Mesothelial cell of epicardium (in vitro differentiated cells): Measurements from ENCODE around the gene DAGLA. TPM values are rescaled to one million over a fixed set of nuclear protein-coding genes. Genes with fewer than 3 reads are reported as not detected.
"Not testable (repeated sequence)": the region's sequence is repeated elsewhere in the genome, so short reads cannot be mapped to it uniquely, and the experiment has no call there.

ENCODE experiments used
- DNase-seq, 2 experiments: peaks; one replicate each; pipeline ENCODE4 v3.0.0; 2021; ENCODE audit warnings: low spot score in 2 of 2; ENCODE audit not compliant: unreplicated experiment in 2 of 2
- H3K27ac Mint-ChIP-seq: 2 replicates; pipeline ENCODE4 v1.8.0; 2021; ENCODE audit warnings: mixed read lengths
- H3K27me3 Mint-ChIP-seq: 2 replicates; pipeline ENCODE4 v1.8.0; 2021; ENCODE audit warnings: low read depth, mixed read lengths
- H3K36me3 Mint-ChIP-seq: 2 replicates; pipeline ENCODE4 v1.8.0; 2021; ENCODE audit warnings: mixed read lengths
- H3K4me1 Mint-ChIP-seq: 2 replicates; pipeline ENCODE4 v1.8.0; 2021; ENCODE audit warnings: mixed read lengths
- H3K4me3 Mint-ChIP-seq: 2 replicates; pipeline ENCODE4 v1.8.0; 2021; ENCODE audit warnings: mild to moderate bottlenecking, moderate library complexity, mixed read lengths
- H3K9me3 Mint-ChIP-seq: 2 replicates; pipeline ENCODE4 v1.8.0; 2021; ENCODE audit warnings: mixed read lengths
- total RNA-seq: library from RNA; stranded (reverse); gene quantifications from 3 replicates; pipeline ENCODE4 v1.2.1, GENCODE V29; 2021
- TF ChIP-seq, protein P1 (sequence below): fragments of 200-600 bp; sonication (generic); IDR thresholded peaks from one replicate; pipeline ENCODE4 v1.5.0; 2021; ENCODE audit warnings: antibody characterized with exemption; ENCODE audit not compliant: unreplicated experiment

Gene DAGLA
- total RNA-seq, 1 donor from 2014 or later = 8.1 TPM

DNA sequence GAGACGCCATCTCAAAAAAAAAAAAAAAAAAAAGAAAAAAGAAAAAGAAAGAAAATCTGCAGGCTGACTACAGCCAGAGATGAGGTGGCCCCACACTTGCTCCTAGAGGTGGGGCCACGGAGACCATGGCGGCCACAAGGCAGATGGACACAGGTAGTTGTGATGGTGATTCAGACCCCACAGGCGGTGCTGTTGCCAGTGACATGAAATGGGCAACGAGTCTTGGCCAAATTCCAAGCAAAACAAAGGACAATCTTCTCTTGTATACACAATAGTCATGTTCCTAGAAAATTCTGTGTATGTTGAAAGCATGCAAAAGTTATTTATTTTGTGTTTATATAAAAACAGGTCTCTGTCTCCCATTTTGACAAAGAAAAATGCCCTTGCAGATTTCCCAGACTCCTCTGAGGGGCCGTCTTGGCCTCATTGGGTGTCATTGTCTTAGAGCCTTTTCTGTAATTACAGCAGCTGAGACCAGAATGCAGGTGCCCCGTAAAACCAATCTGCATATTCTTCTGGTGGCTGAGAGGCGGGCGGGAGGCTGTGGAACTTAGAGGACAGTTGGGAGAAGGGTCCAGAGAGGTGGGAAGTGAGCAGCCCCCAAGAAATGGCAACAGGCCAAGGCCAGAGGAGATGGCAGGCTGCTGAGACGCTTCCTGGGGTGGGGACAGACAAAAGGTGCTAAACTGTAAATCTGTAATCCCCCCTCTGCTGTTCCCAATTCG is 22.5 kb upstream of the DAGLA start:
- TF ChIP-seq, protein P1, sequence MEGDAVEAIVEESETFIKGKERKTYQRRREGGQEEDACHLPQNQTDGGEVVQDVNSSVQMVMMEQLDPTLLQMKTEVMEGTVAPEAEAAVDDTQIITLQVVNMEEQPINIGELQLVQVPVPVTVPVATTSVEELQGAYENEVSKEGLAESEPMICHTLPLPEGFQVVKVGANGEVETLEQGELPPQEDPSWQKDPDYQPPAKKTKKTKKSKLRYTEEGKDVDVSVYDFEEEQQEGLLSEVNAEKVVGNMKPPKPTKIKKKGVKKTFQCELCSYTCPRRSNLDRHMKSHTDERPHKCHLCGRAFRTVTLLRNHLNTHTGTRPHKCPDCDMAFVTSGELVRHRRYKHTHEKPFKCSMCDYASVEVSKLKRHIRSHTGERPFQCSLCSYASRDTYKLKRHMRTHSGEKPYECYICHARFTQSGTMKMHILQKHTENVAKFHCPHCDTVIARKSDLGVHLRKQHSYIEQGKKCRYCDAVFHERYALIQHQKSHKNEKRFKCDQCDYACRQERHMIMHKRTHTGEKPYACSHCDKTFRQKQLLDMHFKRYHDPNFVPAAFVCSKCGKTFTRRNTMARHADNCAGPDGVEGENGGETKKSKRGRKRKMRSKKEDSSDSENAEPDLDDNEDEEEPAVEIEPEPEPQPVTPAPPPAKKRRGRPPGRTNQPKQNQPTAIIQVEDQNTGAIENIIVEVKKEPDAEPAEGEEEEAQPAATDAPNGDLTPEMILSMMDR = no peak
- no peak overlapping the region for H3K27ac Mint-ChIP-seq
- peaks cover 8% of the 10 kb centered on the region for H3K4me1 Mint-ChIP-seq
- H3K27me3 Mint-ChIP-seq = peaks cover 3% of the 10 kb centered on the region
- no peak overlapping the region for H3K4me3 Mint-ChIP-seq
- H3K36me3 Mint-ChIP-seq = no peaks in the 10 kb centered on the region
- no peak for DNase-seq
- H3K9me3 Mint-ChIP-seq = no peaks in the 10 kb centered on the region

DNA sequence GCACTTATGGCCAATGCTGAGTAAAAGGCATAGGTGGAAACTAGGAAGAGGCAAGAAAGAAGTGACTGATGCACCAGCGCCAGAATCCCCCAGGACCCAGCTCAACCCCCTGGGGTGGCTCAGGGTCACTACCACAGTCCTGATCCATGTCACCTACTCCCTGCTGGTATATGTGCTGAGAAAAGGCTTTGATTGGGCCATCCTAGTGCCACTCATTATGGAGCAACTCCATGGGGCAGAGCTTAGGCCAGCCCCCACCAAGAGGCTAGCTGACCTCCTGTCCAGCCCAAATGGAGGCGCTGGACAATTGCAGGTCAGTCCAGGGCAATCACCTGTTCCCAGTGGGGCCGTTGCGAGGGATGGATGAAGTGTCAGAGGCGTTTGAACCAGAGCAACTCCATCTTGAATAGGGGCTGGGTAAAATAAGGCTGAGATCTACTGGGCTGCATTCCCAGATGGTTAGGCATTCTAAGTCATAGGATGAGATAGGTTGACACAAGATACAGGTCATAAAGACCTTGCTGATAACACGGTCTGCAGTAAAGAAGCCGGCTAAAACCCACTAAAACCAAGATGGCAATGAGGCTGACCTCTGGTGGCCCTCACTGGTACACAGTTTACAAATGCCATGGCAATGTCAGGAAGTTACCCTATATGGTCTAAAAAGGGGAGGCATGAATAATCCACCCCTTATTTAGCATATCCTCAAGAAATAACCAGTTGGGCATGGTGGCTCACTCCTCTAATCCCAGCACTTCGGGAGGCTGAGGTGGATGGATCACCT is 20.6 kb upstream of the DAGLA start:
- Mint-ChIP-seq H3K4me1 (peaks cover 8% of the 10 kb centered on the region), H3K9me3 (no peaks in the 10 kb centered on the region)

GRCh38 chr11:61660997-61661396 is 19.2 kb upstream of the DAGLA start:
- not testable (repeated sequence) for DNase-seq, H3K27ac Mint-ChIP-seq, H3K4me1 Mint-ChIP-seq, H3K36me3 Mint-ChIP-seq, H3K27me3 Mint-ChIP-seq, H3K4me3 Mint-ChIP-seq, H3K9me3 Mint-ChIP-seq

More for the DNA sequence above, 20.6 kb upstream of the DAGLA start:
- no peak overlapping the region for H3K4me3 Mint-ChIP-seq
- DNase-seq = no peak
- TF ChIP-seq, protein P1 = no peak
- H3K27me3 Mint-ChIP-seq = no peaks in the 10 kb centered on the region
- no peaks in the 10 kb centered on the region for H3K36me3 Mint-ChIP-seq
- H3K27ac Mint-ChIP-seq = no peak overlapping the region

DNA sequence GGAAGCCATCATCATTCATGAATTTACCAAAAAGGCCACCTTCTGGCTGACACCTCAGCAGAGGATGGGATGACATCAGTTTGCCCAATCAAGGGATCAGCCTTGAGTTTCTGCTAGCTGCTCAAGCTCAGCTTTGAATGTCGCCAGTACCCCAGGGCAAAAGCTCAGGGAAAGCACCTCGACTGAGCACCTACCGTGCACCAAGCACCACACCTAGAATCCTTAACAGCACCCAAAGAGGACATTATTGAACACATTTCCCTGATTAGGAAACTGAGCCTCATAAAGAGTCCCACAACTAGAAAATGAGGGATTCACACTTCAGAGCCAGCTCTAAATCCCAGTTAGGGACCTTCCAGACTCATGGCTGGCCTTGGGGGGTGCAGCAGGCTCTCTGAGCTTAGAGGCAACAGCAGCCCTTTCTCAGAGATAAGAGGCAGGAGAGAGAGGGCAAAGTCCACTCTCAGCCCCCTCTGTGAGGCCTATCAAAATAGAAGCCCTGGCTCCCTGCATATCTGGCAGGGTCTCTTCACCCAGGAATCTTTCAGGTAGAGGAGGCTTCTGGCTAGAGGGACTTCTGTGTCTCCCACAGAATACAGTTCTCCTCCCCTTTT is 13.4 kb upstream of the DAGLA start:
- Mint-ChIP-seq H3K9me3 (no peaks in the 10 kb centered on the region), H3K4me1 (peaks cover 6% of the 10 kb centered on the region), H3K36me3 (no peaks in the 10 kb centered on the region), H3K4me3 (no peak overlapping the region), H3K27ac (no peak overlapping the region), H3K27me3 (peaks cover 4% of the 10 kb centered on the region)
- no peak for DNase-seq
- TF ChIP-seq, protein P1 = no peak

GRCh38 chr11:61667684-61668305 is 12.4 kb upstream of the DAGLA start:
- Mint-ChIP-seq H3K4me3 (no peak overlapping the region), H3K9me3 (no peaks in the 10 kb centered on the region), H3K4me1 (peaks cover 6% of the 10 kb centered on the region), H3K27me3 (peaks cover 4% of the 10 kb centered on the region), H3K36me3 (no peaks in the 10 kb centered on the region), H3K27ac (no peak overlapping the region)
- TF ChIP-seq, protein P1 = no peak
- DNase-seq = no peak
